NCI-H82 treated with DMSO at 0.1 percent for 48 hours (cell line): Measurements from ENCODE around the gene HIC1.

Experiments used
- DNase-seq: peaks from one replicate; lab custom pipeline; 2025; ENCODE audit not compliant: unreplicated experiment; lab: John Stamatoyannopoulos, UW

Gene HIC1

DNA sequence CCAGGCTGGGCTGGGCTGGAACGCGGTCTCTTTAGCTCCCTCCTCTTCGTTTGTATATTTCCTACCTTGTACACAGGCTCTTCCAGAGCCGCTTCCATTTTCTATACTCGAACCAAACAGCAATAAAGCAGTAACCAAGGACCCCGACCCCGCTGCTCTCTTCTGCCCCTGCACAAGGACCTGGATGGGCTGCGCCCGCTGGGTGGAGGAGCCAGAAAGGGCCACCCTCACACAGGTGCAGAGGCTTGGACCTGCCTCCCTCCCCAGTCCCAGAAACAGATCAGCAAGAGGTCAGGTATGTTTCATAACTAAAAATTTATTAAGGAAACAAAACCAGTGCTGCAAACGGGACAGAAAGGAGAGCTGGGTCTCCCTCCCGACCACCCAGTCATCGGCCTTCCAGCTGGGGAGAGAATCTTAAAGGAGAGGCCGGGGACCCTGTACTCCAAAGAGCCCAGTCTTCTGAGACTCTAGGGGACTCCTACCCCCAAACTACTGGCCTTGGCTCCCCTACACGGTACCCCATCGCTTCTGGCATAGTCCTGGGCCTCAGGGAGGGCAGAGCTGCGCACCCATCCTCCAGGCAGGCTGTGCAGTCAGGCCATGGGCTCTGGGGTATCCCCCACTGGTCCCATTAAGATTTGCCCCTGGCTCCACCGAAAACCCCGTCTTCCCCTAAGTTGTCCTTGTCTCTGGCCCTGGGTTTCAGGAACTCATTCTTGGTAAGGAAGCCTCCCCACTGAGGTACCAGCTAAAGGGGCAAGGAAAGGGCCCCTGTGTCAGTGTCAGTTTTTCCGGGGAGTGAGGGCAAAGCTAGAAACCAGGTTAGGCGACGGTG lies 4.9 kb downstream of the HIC1 start:
- no peak for DNase-seq

DNA sequence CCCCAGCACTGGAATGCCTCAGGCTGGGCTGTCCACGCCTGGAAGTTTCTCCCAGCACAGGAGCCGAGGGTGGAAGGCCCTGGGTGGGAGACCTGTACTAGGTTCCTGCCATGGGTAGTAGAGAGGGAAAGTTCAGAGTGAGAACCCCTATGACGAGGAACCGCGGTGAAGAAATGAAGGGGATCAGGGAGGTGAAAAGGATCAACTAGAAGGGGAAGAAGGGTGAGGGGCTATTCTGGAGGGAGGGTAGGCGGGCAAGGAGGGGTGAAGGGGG lies 5.4 kb downstream of the HIC1 start:
- no peak for DNase-seq

DNA sequence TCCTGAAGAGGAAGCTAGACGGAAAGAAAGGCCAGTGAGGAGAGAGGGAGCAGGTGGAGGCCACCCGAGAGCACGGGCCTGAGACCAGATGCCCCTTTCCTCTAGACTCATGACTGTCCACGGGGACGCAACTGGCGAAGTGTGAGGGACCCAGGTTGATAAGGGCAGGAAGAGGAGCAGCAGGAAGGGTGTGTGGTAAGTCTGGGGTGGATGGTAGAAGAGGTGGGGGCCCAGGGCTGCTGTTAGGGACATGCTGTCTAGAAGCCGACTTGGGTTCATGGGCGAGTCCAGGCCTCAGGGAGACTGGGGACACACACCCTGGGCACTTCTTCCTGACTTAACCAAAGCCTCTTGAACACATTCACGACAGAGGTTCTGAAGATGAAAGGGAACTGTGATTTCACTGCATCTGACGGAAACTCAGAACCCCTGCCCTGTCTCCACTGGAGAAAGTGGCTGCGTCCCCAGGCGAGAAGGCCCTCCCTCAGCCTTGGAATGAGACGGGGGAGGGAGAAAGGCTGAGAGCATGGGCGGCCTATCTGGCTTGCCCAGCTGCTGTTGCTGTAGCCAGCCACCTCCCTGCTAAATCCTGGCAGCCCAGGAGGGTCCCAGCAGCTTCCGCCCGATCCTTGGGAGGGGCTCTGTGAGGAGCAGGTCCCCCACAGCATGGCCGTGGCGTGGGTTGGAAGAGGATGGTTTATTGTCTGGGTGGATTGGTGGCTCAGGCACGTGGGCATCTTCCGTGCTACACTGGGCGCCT lies 6.0 kb downstream of the HIC1 start:
- no peak for DNase-seq

DNA sequence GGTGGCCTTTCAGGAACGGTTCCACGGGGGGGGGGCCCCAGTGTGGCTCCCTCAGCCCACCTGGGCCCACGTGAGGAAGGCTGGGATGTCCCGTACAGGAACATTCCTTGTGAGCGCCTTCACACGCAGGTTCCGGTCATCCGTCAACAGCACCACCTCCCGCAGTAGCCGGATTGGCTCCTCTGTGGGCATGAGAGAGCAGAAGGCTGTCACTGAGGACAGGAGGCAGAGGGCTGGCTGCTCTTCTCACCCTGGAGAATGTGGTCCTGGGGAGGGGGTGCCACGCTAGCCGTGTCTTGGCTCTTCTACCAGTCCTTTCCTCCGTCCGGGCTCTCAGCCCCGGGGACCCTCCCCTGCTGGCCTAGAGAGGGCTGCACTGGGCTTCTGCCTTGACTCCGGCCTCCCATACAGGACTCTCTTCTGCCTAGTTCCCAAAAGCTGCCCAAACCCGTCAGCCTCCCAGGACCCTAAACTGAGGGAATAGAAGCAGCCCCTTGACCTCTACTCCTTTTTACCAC lies 6.6 kb downstream of the HIC1 start:
- no peak for DNase-seq

- DNase-seq = no peak
Observed at GRCh38 chr17:2062571-2063183, 7.8 kb downstream of the HIC1 start.

DNA sequence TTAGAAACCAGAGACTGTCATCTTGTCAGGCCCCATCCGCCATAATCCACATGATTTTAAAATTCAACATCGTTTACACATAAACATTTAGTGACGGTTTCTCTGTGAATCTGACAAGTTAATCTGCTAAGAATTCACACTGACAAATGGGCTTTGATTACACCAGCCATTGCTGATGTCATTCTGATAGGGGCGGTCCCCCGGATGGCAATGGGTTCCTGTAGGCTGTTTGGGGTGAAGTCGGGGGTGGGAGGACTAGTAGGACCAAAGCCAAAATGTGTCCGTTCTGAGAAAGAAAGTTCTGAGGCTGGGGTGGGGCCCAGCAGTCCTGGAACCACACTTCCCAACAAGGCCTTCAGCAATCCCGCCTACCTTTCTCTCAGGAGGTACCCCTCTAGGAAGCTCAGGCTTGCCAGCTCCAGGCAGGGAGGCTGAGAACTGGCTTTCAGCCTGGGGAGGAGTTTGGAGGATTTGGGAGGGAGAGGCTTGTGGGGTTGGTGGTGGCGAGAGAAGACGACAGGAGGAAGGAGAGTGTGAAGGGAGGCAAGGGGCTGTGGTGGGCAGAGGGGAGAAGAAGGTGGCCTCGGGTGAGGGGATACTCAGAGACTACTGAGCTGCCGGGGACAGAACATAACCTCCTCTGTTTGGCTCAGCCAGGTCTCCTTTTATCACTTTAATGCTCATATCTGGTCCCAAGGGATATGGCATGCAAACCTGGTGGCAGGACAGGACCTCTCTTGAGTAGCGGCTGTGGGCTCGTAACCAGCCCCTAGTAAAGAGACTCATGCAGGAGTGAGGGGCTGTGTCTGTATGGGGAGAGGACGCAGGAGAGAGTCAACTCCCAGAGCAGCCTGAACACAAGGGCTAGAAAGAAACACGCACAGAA lies 8.6 kb downstream of the HIC1 start:
- DNase-seq = no peak

GRCh38 chr17:2064147-2064489 lies 9.2 kb downstream of the HIC1 start:
- DNase-seq = no peak

DNA sequence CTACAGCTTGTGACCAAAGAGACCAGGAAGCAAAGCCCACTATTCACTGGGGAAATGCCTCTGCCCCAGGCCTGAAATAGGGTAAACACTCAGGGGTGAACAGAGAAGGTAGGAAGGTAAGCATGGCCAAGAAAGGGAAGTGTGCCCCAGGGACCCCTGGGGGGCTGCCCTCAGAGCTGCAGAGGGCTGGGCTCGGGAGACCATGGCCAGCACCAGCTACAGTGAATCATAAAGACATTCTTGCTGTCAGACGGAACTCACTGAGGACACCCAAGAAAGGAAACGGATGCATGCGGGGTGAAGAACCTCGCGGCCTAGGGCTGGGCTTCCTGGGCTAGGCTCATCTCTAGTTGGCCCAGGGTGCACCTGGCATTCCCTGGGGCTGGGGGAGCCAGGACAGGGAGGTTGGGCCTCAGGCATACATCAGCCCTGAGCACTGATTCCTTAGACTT lies 9.6 kb downstream of the HIC1 start:
- no peak for DNase-seq

- no peak for DNase-seq
Observed at GRCh38 chr17:2064980-2065785, 10.3 kb downstream of the HIC1 start.

DNA sequence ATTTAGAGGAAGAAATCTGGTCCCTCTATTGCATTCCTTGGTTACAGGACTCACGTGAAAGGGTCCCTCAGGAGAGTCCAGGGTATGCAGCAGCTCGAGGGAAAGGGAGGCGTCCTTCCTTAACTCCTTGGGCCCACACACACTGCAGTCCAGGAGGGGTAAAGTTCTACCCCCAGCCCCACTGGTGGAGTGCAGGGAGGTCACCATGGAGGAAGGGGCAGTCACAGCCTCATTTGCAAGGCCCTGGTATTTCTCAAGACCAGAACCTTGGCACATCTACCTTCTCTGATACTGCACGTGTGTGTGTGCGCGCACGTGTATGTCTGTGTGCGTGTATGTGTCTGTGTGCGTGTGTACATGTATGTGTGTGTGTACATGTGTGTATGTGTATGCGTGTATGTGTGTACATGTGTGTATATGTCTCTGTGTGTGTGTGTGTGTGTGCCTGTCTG lies 11.1 kb downstream of the HIC1 start:
- DNase-seq = no peak

- DNase-seq = no peak
Observed at GRCh38 chr17:2067048-2067561, 12.2 kb downstream of the HIC1 start.

DNA sequence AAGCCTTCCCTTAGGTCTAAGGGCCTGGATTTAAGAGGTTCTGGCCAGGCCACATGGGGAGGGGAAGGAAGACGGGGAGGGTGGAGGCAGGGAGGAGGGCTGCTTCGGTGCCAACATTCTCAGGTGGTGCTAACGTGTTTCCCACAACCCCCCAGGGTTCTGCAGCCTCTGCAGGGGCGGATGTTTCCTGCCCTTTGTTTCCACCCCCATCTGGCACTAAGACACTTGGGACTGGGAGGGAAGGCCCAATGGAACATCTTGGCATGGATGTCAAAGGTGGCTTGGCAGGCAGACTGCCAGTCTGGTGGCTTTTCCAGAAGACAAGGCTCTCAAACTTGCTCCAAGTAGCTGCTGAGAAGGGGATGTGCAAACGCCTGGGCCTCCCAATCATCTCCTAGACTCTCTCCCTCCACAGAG lies 12.7 kb downstream of the HIC1 start:
- DNase-seq = no peak

GRCh38 chr17:2068031-2068518 lies 13.2 kb downstream of the HIC1 start:
- no peak for DNase-seq

GRCh38 chr17:2068519-2069051 lies 13.7 kb downstream of the HIC1 start:
- DNase-seq = no peak

- no peak for DNase-seq
Observed at GRCh38 chr17:2070241-2071023, 15.5 kb downstream of the HIC1 start.

DNA sequence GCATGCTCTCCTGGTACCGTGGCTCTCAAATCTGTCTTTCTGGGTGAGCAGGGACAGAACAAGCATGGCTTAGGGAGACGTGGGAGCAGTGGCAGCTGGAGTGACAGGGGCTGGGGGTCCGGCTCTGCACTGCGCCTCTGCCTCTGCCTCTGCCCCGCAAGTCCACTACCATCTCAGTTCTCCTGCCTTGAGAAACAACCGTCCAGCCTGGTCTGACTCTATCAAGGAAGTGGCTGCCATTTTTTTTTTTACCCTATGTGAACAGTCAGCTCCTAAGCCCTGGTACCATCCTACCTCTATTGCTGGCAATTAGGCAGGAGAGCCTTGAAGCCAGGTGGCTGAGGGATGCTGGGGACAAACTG lies 16.1 kb downstream of the HIC1 start:
- DNase-seq = no peak

- DNase-seq = no peak
Observed at GRCh38 chr17:2071455-2072281, 16.8 kb downstream of the HIC1 start.

DNA sequence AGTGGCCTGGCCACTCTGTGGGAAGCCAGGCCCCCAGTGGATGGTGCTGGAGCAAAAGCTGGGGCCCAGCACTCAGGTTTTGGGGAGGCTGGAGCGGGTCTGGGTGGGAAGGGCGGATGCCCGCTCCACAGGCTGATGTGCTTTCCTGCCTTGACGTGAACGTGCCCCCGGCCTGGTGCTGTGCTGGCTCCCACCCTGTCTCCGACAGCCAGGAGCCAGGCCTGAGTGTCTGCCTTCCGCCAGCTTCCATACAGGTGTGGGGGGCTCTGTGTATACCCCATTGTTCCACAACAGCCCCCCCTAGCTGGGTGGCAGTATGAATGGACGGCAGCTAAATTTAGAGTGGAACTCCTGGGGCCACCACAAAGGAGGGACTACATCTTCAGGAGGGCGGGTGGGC lies 20.0 kb downstream of the HIC1 start:
- DNase-seq = no peak
